Fibroblast of pulmonary artery (primary cell): ENCODE data around the gene SCFD1.

Experiments used
- DNase-seq: peaks from one replicate; pipeline ENCODE4 v3.0.0-alpha.2; 2010; ENCODE audit warnings: low read depth
- H3K4me3 ChIP-seq: replicated peaks from 2 replicates; pipeline ENCODE4 v1.5.1; 2011; ENCODE audit warnings: low read depth, mild to moderate bottlenecking, control low read depth, low read length, moderate library complexity
- TF ChIP-seq, protein P1 (sequence below): IDR thresholded peaks from 2 replicates; pipeline ENCODE4 v1.5.1; 2011; ENCODE audit warnings: mild to moderate bottlenecking, control low read depth, low read length, inconsistent platforms; ENCODE audit errors: missing control alignments

The SCFD1 gene

DNA sequence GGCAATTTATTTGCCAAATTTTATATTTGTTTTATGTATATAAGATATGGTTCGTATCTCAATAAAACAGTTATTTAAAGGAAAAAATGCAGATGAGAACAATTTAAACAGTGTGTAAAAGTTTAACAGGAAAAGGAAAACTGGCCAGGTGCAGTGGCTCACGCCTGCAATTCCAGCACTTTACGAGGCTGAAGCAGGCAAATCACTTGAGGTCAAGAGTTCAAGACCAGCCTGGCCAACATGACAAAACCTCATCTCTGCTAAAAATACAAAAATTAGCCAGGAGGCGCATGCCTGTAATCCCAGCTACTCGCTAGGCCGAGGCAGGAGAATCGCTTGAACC is 40.9 kb upstream of the SCFD1 start:
- TF ChIP-seq, protein P1, sequence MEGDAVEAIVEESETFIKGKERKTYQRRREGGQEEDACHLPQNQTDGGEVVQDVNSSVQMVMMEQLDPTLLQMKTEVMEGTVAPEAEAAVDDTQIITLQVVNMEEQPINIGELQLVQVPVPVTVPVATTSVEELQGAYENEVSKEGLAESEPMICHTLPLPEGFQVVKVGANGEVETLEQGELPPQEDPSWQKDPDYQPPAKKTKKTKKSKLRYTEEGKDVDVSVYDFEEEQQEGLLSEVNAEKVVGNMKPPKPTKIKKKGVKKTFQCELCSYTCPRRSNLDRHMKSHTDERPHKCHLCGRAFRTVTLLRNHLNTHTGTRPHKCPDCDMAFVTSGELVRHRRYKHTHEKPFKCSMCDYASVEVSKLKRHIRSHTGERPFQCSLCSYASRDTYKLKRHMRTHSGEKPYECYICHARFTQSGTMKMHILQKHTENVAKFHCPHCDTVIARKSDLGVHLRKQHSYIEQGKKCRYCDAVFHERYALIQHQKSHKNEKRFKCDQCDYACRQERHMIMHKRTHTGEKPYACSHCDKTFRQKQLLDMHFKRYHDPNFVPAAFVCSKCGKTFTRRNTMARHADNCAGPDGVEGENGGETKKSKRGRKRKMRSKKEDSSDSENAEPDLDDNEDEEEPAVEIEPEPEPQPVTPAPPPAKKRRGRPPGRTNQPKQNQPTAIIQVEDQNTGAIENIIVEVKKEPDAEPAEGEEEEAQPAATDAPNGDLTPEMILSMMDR = no peak
- no peak for DNase-seq
- no peak overlapping the region for H3K4me3 ChIP-seq

DNA sequence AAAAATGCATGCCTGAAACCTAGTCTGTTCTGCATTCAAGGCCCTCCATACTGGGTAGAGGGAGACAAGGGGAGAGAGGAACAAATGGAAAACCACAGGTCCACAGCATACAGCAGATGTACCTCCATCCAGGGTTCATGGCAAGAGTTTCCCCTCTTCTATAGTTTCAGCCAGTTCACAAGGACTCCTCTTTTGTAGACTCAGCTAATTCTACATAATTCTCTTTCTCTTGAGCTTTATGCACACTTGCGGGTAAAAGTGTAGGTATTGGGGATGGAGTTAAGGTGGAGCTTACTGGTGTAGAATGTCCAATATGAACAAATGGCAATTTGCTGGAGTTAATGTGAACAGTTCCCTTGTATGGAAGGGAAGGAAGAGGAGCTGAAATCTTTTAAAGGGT is 39.7 kb upstream of the SCFD1 start:
- TF ChIP-seq, protein P1 = no peak
- no peak overlapping the region for H3K4me3 ChIP-seq
- no peak for DNase-seq

DNA sequence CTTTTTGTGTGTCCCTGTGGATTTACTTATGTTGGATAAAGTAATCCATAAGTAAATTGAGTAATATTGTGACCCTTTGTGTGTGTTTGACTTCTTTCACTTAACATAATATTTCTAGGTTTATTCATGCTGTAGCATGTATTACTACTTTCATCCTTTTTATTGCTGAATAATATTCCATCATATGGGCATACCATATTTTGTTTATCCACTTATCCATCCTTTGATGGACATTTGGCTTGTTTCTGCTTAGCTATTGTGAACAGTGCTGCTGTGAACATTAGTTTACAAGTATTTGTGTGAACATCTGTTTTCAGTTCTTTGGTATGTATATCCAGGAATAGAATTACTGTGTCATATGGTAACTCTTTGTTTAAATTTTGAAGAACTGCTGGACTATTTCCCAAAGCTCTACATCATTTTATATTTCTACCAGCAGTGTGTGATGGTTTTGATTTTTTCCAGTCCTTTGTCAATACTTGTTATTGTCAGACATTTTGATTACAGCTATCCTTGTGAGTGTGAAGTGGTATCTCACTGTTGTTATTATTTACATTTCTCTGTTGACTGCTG is 38.0 kb upstream of the SCFD1 start:
- DNase-seq = no peak
- TF ChIP-seq, protein P1 = no peak
- H3K4me3 ChIP-seq = no peak overlapping the region

DNA sequence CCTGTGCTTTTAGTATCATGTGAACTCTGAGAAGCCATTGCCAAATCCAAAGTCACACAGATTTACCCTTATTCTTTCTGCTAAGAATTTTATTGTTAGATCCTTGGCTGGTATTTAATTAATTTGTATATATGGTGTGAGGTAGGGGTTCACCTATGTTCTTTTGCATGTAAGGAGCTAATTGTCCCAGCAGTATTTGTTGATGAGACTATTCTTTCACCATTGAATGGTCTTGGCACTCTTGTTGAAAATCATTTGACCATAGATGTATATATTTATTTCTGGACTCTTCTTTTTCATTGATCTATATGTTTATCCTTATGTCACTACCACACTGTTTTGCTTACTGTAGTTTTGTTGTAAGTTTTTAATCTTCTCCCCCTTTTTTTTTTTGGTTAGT is 36.9 kb upstream of the SCFD1 start:
- no peak overlapping the region for H3K4me3 ChIP-seq
- DNase-seq = no peak
- TF ChIP-seq, protein P1 = no peak

DNA sequence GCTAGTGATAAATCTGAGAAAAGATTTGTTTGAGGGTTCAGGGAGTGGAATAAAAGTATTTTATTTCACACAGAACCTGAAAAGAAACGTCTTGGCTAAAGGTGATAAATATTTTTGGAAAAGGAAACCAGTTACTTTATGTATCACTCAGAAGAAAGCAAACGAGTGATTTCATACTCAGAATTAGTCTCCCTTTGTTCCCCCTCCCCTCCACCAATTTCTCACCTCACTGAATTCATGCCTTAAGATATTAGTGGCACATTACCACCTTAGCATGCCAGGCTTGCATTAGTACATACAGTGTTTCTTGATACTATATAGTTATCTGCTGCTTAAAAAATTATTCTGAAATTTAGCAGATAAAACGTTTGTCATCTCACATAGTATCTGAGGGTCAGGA is 35.0 kb upstream of the SCFD1 start:
- TF ChIP-seq, protein P1 = no peak
- DNase-seq = no peak
- no peak overlapping the region for H3K4me3 ChIP-seq

DNA sequence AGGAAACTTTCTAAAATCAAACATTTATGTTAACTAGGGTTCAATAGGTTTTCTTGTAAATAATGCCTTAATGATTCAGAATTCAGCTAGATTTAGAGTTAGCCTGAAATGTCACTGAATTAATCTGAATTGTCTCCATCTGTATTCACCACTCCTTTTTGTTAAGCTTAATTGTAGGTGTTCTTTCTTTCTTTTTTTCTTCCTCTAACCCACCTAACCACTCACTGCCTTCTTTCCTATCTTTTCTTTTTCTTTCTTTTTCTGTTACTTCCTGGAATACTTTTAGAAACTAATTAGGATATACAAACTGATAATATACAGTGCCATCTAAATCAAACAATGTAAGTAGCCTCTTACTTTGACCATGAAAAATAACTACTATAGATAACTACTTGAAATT is 33.2 kb upstream of the SCFD1 start:
- no peak for DNase-seq
- H3K4me3 ChIP-seq = no peak overlapping the region
- TF ChIP-seq, protein P1 = no peak

DNA sequence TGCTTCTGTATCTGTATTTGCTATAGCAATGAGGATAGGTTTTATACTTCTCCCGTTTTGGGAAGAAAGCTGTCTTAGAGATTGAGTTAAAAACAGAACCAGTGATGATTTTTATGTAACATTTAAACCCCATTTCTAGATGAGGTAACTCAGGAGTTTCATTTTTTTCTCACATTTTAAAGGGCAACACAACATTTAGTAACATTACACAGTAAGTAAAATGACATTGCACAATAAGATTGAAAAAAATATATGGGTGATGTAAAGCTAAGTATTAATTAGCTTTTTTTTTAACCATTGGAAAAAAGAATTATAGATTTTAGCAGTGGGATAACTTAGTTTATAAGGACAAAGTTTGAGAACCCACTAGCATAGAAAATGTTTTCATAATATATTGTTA is 25.2 kb upstream of the SCFD1 start:
- TF ChIP-seq, protein P1 = no peak
- no peak overlapping the region for H3K4me3 ChIP-seq
- no peak for DNase-seq
